Left lung (tissue), 10 donors: ENCODE results near the gene TNS3. TPM values are rescaled to one million over a fixed set of nuclear protein-coding genes. Genes with fewer than 3 reads are reported as not detected.

ENCODE experiments used
- ATAC-seq: fragments of 200-7000 bp; cut with Tn5 transposase; one replicate; pipeline ENCODE4 v1.9.1; 2020; ENCODE audit warnings: moderate library complexity
- DNase-seq, 4 donors: peaks; one replicate each; pipeline ENCODE4 v3.0.0-alpha.2; 2013 to 2020
- H3K27ac ChIP-seq, 2 donors: fragments of 200-600 bp; sonication (generic) in 1 of 2; one replicate each; pipeline versions ENCODE4 v1.5.0 to v1.8.0; 2020 to 2021
- H3K27me3 ChIP-seq, 2 donors: fragments of 200-600 bp; sonication (generic) in 1 of 2; one replicate each; pipeline versions ENCODE4 v1.5.0 to v1.8.0; 2020 to 2021
- H3K36me3 ChIP-seq, 2 donors: fragments of 200-600 bp; sonication (generic) in 1 of 2; one replicate each; pipeline versions ENCODE4 v1.5.0 to v1.8.0; 2020 to 2021
- H3K4me1 ChIP-seq, 2 donors: fragments of 200-600 bp; one replicate each; pipeline ENCODE4 v1.8.0; 2021
- H3K4me3 ChIP-seq, 2 donors: fragments of 200-600 bp; sonication (generic) in 1 of 2; one replicate each; pipeline versions ENCODE4 v1.5.0 to v1.8.0; 2020 to 2021; ENCODE audit warnings: mild to moderate bottlenecking in 1 of 2
- H3K9me3 ChIP-seq, 2 donors: fragments of 200-600 bp; sonication (generic) in 1 of 2; one replicate each; pipeline versions ENCODE4 v1.5.0 to v1.8.0; 2020 to 2021
- CTCF ChIP-seq, 2 donors: fragments of 200-600 bp; sonication (generic) in 1 of 2; IDR thresholded peaks; one replicate each; pipeline versions ENCODE4 v1.5.0 to v1.8.0; 2021; ENCODE audit warnings: antibody characterized with exemption in 2 of 2
- intact Hi-C, 2 donors: fragments of 100-400 bp; cut with DNase I; formaldehyde crosslinking; loops; one replicate each; pipeline versions ENCODE4 v1.11.2 to v1.14.2; 2022
- polyA plus RNA-seq, 6 donors: library from polyadenylated mRNA; unstranded; fragments of 120-200 nt; gene quantifications; one replicate each; pipeline ENCODE4 v1.2.1, GENCODE V29; 2013; ENCODE audit not compliant: insufficient read length in 6 of 6
- total RNA-seq, 2 donors: library from RNA; stranded (reverse); fragmentation: NEBNext Ultra II Directional; extraction: Animal tissue kit (Norgen Biotek cat#: 25700); gene quantifications; one replicate each; pipeline ENCODE4 v1.2.1, GENCODE V29; 2021
- donor health status: DM: no; HTN: yes; CAD: no.
- donor health status: DM: no; HTN: no; CAD: no.

TNS3 gene
- total and polyA plus RNA-seq, 8 donors: 86.3 to 151 (median 97.8) TPM

DNA sequence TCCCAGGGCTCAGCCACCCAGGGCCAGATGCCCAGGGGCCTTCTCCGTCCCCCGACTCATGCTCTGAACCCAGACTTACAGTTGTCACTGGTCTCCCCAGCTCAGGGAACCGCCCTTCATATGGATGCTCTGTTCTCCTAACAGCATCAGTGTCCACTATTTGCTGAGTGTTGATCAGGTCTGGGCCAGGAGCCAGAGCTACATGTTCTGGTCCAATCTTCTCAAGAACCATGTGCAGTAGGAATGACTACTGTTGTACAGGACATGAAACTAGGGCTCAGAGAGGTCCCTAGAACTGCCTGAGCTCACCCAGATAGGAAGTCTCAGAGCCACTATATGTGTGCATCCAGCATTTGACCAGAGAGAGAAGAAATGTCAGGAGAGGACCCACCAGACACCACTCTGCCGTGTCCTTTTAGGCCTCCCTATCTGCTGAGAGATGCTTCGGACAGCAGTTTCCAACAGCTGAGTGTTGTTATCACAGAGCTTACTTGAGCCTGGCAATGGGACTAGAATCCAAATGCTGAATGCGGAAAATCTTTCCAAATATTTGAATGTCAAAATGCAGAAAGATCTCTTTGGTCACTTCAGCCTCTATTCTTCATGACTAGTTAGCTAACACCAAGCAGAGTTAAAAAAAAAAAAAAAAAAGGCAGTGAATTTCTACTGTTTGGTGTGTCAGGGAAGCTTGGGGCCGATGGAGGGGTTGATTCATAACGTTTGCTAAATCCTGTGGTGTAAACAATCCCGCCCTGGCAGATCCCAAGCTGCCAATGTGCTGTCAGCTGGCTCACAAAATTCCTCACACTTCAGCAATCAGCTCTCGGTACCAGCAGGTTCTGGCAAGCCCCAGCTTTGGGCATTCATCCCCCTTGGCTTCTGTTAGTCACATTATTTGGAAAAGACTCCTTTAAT lies 246.1 kb downstream of the TNS3 start:
- peaks cover 0 to 23% of the 10 kb centered on the region in 2 donors for H3K36me3 ChIP-seq
- peaks cover 3 to 14% of the 10 kb centered on the region in 2 donors for H3K4me1 ChIP-seq
- H3K27ac ChIP-seq: no peak overlapping the region
- DNase-seq (peak in 2 of 4 donors; percentile 64 to 73), ATAC-seq (peak; percentile 24)
- no peak overlapping the region for H3K4me3 ChIP-seq
- H3K9me3 ChIP-seq: no peaks in the 10 kb centered on the region
- no peak for TF ChIP-seq CTCF (IDR thresholded peaks at IDR 0.05)
- H3K27me3 ChIP-seq: no peaks in the 10 kb centered on the region
- intact Hi-C loops: no loop called here

GRCh38 chr7:47335071-47335470 lies 246.8 kb downstream of the TNS3 start:
- Histone ChIP-seq H3K9me3 (no peaks in the 10 kb centered on the region), H3K4me1 (peaks cover 3 to 16% of the 10 kb centered on the region in 2 donors), H3K36me3 (peaks cover 0 to 23% of the 10 kb centered on the region in 2 donors), H3K4me3 (no peak overlapping the region), H3K27ac (no peak overlapping the region), H3K27me3 (no peaks in the 10 kb centered on the region)
- TF ChIP-seq CTCF (IDR thresholded peaks at IDR 0.05): no peak
- intact Hi-C loops: no loop called here
- no peak for ATAC-seq
- no peak for DNase-seq

GRCh38 chr7:47333959-47334358 lies 248.0 kb downstream of the TNS3 start:
- Histone ChIP-seq H3K27me3 (no peaks in the 10 kb centered on the region), H3K27ac (no peak overlapping the region), H3K4me1 (peaks cover 3 to 27% of the 10 kb centered on the region in 2 donors), H3K36me3 (peaks cover 0 to 29% of the 10 kb centered on the region in 2 donors), H3K4me3 (no peak overlapping the region), H3K9me3 (no peaks in the 10 kb centered on the region)
- DNase-seq: no peak
- intact Hi-C loops: no loop called here
- TF ChIP-seq CTCF (IDR thresholded peaks at IDR 0.05): no peak
- ATAC-seq: no peak

DNA sequence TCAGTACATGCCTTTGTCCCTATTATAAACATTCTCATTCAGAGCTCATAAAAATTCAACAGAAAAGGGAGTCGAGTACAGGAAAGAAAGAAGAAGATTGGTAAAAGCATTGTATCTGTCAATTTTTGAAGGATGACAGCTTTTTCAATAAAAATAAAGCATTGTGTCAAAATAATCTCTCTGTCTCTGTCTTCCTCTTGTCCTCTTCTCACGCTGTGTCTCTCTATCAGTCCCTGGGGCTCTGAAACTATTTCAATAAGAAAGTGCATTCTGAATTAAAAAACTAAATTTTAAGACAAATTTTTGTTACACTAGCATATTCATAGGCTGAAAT lies 248.4 kb downstream of the TNS3 start:
- Histone ChIP-seq H3K9me3 (no peaks in the 10 kb centered on the region), H3K27me3 (no peaks in the 10 kb centered on the region), H3K36me3 (peaks cover 0 to 29% of the 10 kb centered on the region in 2 donors), H3K27ac (no peak overlapping the region), H3K4me1 (peaks cover 8 to 32% of the 10 kb centered on the region in 2 donors), H3K4me3 (no peak overlapping the region)
- no peak for TF ChIP-seq CTCF (IDR thresholded peaks at IDR 0.05)
- intact Hi-C loops: no loop called here
- ATAC-seq: no peak
- no peak for DNase-seq

GRCh38 chr7:47332681-47333553 lies 249.0 kb downstream of the TNS3 start:
- no peak overlapping the region for H3K4me3 ChIP-seq
- no peak overlapping the region for H3K27ac ChIP-seq
- peaks cover 11 to 37% of the 10 kb centered on the region in 2 donors for H3K4me1 ChIP-seq

More at GRCh38 chr7:47332681-47333553, 249.0 kb downstream of the TNS3 start:
- H3K36me3 ChIP-seq: peaks cover 0 to 23% of the 10 kb centered on the region in 2 donors
- ATAC-seq (no peak), DNase-seq (peak in 2 of 4 donors; percentile 64 to 72)
- intact Hi-C loops: no loop called here
- no peaks in the 10 kb centered on the region for H3K27me3 ChIP-seq
- no peak for TF ChIP-seq CTCF (IDR thresholded peaks at IDR 0.05)
- H3K9me3 ChIP-seq: no peaks in the 10 kb centered on the region
